WTC11 (cell line): ENCODE measurements around the gene CLBA1. TPM values are rescaled to one million over a fixed set of nuclear protein-coding genes. Genes with fewer than 3 reads are reported as not detected.
"Not testable (repeated sequence)": the region's sequence is repeated elsewhere in the genome, so short reads cannot be mapped to it uniquely, and the experiment has no call there.

Experiments used
- ATAC-seq: fragments of 200-7000 bp; cut with Tn5 transposase; 2 replicates; pipeline ENCODE4 v1.10.0; 2021; ENCODE audit warnings: mild to moderate bottlenecking, moderate library complexity
- CTCF ChIA-PET: fragments of 300-600 bp; sonication (Branson Sonifier 250); formaldehyde crosslinking; loops from one replicate; lab custom pipeline; 2021; ENCODE audit warnings: antibody characterized with exemption; lab: Charles Lee
- POLR2A ChIA-PET: fragments of 350-600 bp; sonication (Branson Sonifier 250); formaldehyde crosslinking; loops from one replicate; lab custom pipeline; 2021; ENCODE audit warnings: antibody characterized with exemption; lab: Charles Lee
- DNase-seq: peaks from one replicate; pipeline ENCODE4 v3.0.0; 2021; ENCODE audit warnings: low spot score
- H3K27ac Mint-ChIP-seq: 2 replicates; pipeline ENCODE4 v1.8.0; 2021; ENCODE audit warnings: mixed read lengths
- H3K27me3 Mint-ChIP-seq: 2 replicates; pipeline ENCODE4 v1.8.0; 2021; ENCODE audit warnings: low read depth, mild to moderate bottlenecking, moderate library complexity, mixed read lengths
- H3K36me3 Mint-ChIP-seq: 2 replicates; pipeline ENCODE4 v1.8.0; 2021; ENCODE audit warnings: mixed read lengths
- H3K4me1 Mint-ChIP-seq: 2 replicates; pipeline ENCODE4 v1.8.0; 2022; ENCODE audit warnings: mixed read lengths
- H3K4me3 Mint-ChIP-seq: 2 replicates; pipeline ENCODE4 v1.8.0; 2021; ENCODE audit warnings: mild to moderate bottlenecking, moderate library complexity, mixed read lengths
- H3K9me3 Mint-ChIP-seq: 2 replicates; pipeline ENCODE4 v1.8.0; 2021; ENCODE audit warnings: mixed read lengths
- CDX4 ChIP-seq: fragments of 250-450 bp; sonication (Bioruptor Pico); IDR thresholded peaks from 2 replicates; pipeline ENCODE4 v1.9.0; 2021; ENCODE audit warnings: moderate library complexity, mild to moderate bottlenecking, inconsistent platforms, borderline replicate concordance
- GTF2I ChIP-seq: fragments of 250-450 bp; sonication (Bioruptor Pico); conservative IDR thresholded peaks from 2 replicates; pipeline ENCODE4 v1.4.0; 2021; ENCODE audit warnings: mild to moderate bottlenecking
- HMGA2 ChIP-seq: fragments of 250-450 bp; sonication (Bioruptor Pico); IDR thresholded peaks from 2 replicates; pipeline ENCODE4 v1.4.0; 2021; ENCODE audit warnings: mild to moderate bottlenecking, moderate library complexity
- MXD4 ChIP-seq: fragments of 250-450 bp; sonication (Bioruptor Pico); IDR thresholded peaks from 2 replicates; pipeline ENCODE4 v1.8.0; 2021; ENCODE audit warnings: mild to moderate bottlenecking, moderate library complexity, borderline replicate concordance
- NR2C2 ChIP-seq: sonication (generic); formaldehyde crosslinking; IDR thresholded peaks from 2 replicates; pipeline ENCODE4 v1.8.0; 2022; ENCODE audit warnings: mild to moderate bottlenecking, missing genetic modification reagents
- NR3C1 ChIP-seq: sonication (generic); formaldehyde crosslinking; conservative IDR thresholded peaks from 2 replicates; pipeline ENCODE4 v1.8.1; 2023; ENCODE audit warnings: low read depth, mild to moderate bottlenecking, missing genetic modification reagents
- SMAD4 ChIP-seq: sonication (generic); formaldehyde crosslinking; IDR thresholded peaks from 2 replicates; pipeline ENCODE4 v1.8.0; 2022; ENCODE audit warnings: mild to moderate bottlenecking, missing genetic modification reagents
- USF2 ChIP-seq: sonication (generic); formaldehyde crosslinking; IDR thresholded peaks from 2 replicates; pipeline ENCODE4 v1.8.1; 2023; ENCODE audit warnings: mild to moderate bottlenecking, missing genetic modification reagents, moderate library complexity
- ZBTB43 ChIP-seq: sonication (generic); formaldehyde crosslinking; IDR thresholded peaks from 2 replicates; pipeline ENCODE4 v1.8.1; 2023; ENCODE audit warnings: mild to moderate bottlenecking, missing genetic modification reagents
- ZMAT4 ChIP-seq: fragments of 250-450 bp; sonication (Bioruptor Pico); IDR thresholded peaks from 2 replicates; pipeline ENCODE4 v1.9.0; 2021; ENCODE audit warnings: mild to moderate bottlenecking
- ZNF317 ChIP-seq: sonication (generic); formaldehyde crosslinking; IDR thresholded peaks from 2 replicates; pipeline ENCODE4 v1.8.1; 2023; ENCODE audit warnings: low read depth, mild to moderate bottlenecking, moderate library complexity, missing genetic modification reagents, borderline replicate concordance
- total RNA-seq: library from RNA; stranded (reverse); gene quantifications from 3 replicates; pipeline ENCODE4 v1.2.3, GENCODE V29; 2021

Gene CLBA1
- total RNA-seq, 1 experiment from 2014 or later = 3.8 TPM

DNA sequence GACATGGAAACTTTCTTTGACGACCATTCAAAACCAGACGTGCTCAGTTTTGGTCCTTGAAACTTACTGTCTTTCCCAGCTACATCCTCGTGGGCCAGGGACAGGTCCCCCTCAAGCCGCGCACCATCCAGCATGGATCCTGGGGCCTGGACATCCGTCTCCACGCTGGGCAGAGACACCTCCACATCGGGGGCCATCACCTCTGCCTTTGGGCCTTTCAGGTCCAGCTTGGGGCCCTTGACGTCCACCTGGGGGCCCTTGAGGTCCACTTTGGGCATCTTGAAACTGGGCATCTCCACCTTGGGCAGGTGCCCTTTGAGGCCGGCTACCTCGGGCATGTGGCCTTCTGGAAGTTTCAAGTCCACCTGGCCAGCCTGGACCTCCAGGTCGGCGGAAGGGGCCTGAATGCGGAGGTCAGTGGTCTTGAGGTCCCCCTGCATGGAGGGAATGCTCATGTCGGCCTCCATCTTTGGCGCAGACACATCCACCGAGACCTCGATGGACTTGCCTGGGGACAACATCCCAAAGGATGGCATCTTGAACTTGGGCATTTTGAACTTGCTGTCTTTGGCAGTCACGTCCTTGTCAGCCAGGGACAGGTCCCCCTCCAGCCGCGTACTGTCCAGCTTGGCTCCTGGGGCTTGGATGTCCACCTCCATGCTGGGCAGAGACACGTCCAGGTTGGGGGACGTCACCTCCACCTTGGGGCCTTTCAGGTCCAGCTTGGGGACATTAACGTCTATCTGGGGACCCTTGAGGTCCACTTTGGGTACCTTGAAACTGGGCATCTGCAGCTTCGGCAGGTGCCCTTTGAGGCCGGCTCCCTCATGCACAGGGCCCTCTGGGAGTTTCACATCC, 43.9 kb upstream of the CLBA1 start (continued):
- no peak for TF ChIP-seq SMAD4 (CRISPR knock-in tag)

DNA sequence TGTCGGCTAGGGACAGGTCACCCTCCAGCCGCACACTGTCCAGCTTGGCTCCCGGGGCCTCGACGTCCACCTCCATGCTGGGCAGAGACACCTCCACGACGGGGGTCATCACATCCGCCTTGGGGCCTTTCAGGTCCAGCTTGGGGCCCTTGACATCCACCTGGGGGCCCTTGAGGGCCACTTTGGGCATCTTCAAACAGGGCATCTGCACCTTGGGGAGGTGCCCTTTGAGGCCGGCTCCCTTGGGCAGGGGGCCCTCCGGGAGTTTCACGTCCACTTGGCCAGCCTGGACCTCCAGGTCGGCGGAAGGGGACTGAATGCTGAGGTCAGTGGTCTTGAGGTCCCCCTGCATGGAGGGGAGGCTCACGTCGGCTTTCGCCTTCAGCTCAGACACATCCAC, 43.0 kb upstream of the CLBA1 start:
- CTCF ChIA-PET = no interaction called here
- H3K36me3 Mint-ChIP-seq = no peaks in the 10 kb centered on the region
- peaks cover 10% of the 10 kb centered on the region; the same call in 1 of the 2 replicates for H3K9me3 Mint-ChIP-seq

GRCh38 chr14:104943216-104944015, 42.2 kb upstream of the CLBA1 start:
- ATAC-seq, H3K4me3 Mint-ChIP-seq, H3K4me1 Mint-ChIP-seq, H3K9me3 Mint-ChIP-seq, POLR2A ChIA-PET, H3K27ac Mint-ChIP-seq, DNase-seq, H3K36me3 Mint-ChIP-seq: not testable (repeated sequence)
- H3K27me3 Mint-ChIP-seq = peaks cover 22% of the 10 kb centered on the region
- CTCF ChIA-PET = interaction anchor here (1.4 kb wide), 1 partner anchor 10 kb away, joined by 4 read pairs; no protein-coding TSS in a partner anchor

More for the DNA sequence above, 43.0 kb upstream of the CLBA1 start:
- Mint-ChIP-seq H3K4me3 (no peak overlapping the region), H3K27ac (no peak overlapping the region), H3K27me3 (peaks cover 30% of the 10 kb centered on the region), H3K4me1 (no peaks in the 10 kb centered on the region)
- DNase-seq (no peak), ATAC-seq (no peak)
- POLR2A ChIA-PET = no interaction called here
- no peak for TF ChIP-seq NR3C1
- TF ChIP-seq GTF2I (CRISPR knock-in tag) = no peak
- TF ChIP-seq HMGA2 (CRISPR knock-in tag) = no peak
- TF ChIP-seq ZNF317 (CRISPR knock-in tag) = no peak
- TF ChIP-seq CDX4 (CRISPR knock-in tag) = no peak
- TF ChIP-seq USF2 (CRISPR knock-in tag) = no peak
- no peak for TF ChIP-seq NR2C2
- no peak for TF ChIP-seq MXD4 (CRISPR knock-in tag)
- TF ChIP-seq ZMAT4 (CRISPR knock-in tag) = no peak
- TF ChIP-seq ZBTB43 (CRISPR knock-in tag) = no peak
- TF ChIP-seq, all 79 proteins: peak for 0

DNA sequence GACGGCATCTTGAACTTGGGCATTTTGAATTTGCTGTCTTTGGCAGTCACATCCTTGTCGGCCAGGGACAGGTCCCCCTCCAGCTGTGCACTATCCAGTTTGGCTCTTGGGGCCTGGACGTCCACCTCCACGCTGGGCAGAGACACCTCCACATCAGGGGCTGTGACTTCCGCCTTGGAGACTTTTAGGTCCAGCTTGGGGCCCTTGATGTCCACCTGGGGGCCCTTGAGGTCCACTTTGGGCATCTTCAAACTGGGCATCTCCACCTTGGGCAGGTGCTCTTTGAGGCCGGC, 41.6 kb upstream of the CLBA1 start:
- H3K27me3 Mint-ChIP-seq = peaks cover 16% of the 10 kb centered on the region
- H3K36me3 Mint-ChIP-seq, DNase-seq, ATAC-seq, H3K4me1 Mint-ChIP-seq, POLR2A ChIA-PET, H3K4me3 Mint-ChIP-seq, H3K9me3 Mint-ChIP-seq, H3K27ac Mint-ChIP-seq: not testable (repeated sequence)
- CTCF ChIA-PET = interaction anchor here (1.4 kb wide), 1 partner anchor 11 kb away, joined by 4 read pairs; no protein-coding TSS in a partner anchor

DNA sequence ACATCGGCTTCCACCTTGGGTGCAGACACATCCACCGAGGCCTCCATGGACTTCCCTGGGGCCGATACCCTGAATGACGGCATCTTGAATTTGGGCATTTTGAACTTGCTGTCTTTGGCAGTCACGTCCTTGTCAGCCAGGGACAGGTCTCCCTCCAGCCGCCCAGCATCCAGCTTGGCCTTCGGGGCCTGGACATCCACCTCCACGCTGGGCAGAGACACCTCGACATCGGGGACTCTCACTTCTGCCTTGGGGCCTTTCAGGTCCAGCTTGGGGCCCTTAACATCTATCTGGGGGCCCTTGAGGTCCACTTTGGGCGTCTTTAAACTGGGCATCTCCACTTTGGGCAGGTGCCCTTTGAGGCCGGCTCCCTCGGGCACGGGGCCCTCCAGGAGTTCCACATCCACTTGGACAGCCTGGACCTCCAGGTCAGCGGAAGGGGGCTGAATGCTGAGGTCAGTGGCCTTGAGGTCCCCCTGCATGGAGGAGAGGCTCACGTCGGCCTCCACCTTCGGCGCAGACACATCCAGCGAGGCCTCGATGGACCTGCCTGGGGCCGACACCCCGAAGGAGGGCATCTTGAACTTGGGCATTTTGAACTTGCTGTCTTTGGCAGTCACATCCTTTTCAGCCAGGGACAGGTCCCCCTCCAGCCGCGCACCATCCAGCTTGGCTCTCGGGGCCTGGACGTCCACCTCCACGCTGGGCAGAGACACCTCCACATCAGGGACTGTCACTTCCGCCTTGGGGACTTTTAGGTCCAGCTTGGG, 41.0 kb upstream of the CLBA1 start:
- H3K4me3 Mint-ChIP-seq, H3K27ac Mint-ChIP-seq, H3K4me1 Mint-ChIP-seq, POLR2A ChIA-PET, H3K9me3 Mint-ChIP-seq, H3K36me3 Mint-ChIP-seq, H3K27me3 Mint-ChIP-seq, ATAC-seq, DNase-seq: not testable (repeated sequence)
- CTCF ChIA-PET = interaction anchor here (1.4 kb wide), 1 partner anchor 11 kb away, joined by 4 read pairs; no protein-coding TSS in a partner anchor

- ATAC-seq, DNase-seq, H3K9me3 Mint-ChIP-seq, H3K27ac Mint-ChIP-seq, POLR2A ChIA-PET, H3K36me3 Mint-ChIP-seq, H3K4me1 Mint-ChIP-seq, H3K27me3 Mint-ChIP-seq, H3K4me3 Mint-ChIP-seq: not testable (repeated sequence)
- CTCF ChIA-PET = interaction anchor here (1.4 kb wide), 1 partner anchor 12 kb away, joined by 4 read pairs; no protein-coding TSS in a partner anchor
These were observed 40.3 kb upstream of the CLBA1 start for GRCh38 chr14:104945266-104945665.

DNA sequence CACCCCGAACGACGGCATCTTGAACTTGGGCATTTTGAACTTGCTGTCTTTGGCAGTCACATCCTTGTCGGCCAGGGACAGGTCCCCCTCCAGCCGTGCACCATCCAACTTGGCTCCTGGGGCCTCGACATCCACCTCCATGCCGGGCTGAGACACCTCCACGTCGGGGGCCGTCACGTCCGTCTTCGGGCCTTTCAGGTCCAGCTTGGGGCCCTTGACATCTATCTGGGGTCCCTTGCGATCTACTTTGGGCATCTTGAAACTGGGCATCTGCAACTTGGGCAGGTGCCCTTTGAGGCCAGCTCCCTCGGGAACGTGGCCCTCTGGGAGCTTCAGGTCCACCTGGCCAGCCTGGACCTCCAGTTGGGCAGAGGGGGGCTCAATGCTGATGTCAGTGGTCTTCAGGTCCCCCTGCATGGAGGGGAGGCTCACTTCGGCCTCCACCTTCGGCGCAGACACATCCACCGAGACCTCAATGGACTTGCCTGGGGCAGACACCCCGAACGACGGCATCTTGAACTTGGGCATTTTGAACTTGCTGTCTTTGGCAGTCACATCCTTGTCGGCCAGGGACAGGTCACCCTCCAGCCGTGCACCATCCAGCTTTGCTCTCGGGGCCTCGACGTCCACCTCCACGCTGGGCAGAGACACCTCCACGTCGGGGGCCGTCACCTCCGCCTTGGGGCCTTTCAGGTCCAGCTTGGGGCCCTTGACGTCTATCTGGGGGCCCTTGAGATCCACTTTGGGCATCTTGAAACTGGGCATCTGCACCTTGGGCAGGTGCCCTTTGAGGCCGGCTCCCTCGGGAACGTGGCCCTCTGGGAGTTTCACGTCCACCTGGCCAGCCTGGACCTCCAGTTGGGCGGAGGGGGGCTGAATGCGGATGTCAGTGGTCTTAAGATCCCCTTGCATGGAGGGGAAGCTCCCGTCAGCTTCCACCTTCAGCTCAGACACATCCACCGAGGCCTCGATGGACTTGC, 39.3 kb upstream of the CLBA1 start:
- H3K9me3 Mint-ChIP-seq, ATAC-seq, H3K27ac Mint-ChIP-seq, H3K4me1 Mint-ChIP-seq, H3K36me3 Mint-ChIP-seq, CTCF ChIA-PET, DNase-seq, H3K4me3 Mint-ChIP-seq, H3K27me3 Mint-ChIP-seq, POLR2A ChIA-PET: not testable (repeated sequence)
